GM21528 (cell line): ENCODE data around the gene PDCD1LG2.
"Not testable (repeated sequence)": the region's sequence is repeated elsewhere in the genome, so short reads cannot be mapped to it uniquely, and the experiment has no call there.

ENCODE experiments used
- ATAC-seq: cut with Tn5 transposase; IDR thresholded peaks from one replicate; pipeline ENCODE4 v1.9.1; 2021; ENCODE audit warnings: mild to moderate bottlenecking, moderate library complexity; ENCODE audit not compliant: unreplicated experiment, low FRiP score

PDCD1LG2 gene

GRCh38 chr9:5561828-5562488 is 51.6 kb downstream of the PDCD1LG2 start:
- ATAC-seq = no peak

- ATAC-seq = no peak
Measured at GRCh38 chr9:5562806-5563416, 52.6 kb downstream of the PDCD1LG2 start.

- no peak for ATAC-seq
Measured at GRCh38 chr9:5563417-5563815, 53.1 kb downstream of the PDCD1LG2 start.

GRCh38 chr9:5563886-5564285 is 53.6 kb downstream of the PDCD1LG2 start:
- ATAC-seq = no peak

GRCh38 chr9:5566054-5566618 is 55.8 kb downstream of the PDCD1LG2 start:
- ATAC-seq = peak; percentile 68

- no peak for ATAC-seq
Measured at GRCh38 chr9:5568868-5569267, 58.5 kb downstream of the PDCD1LG2 start.

- no peak for ATAC-seq
Measured at GRCh38 chr9:5569409-5569808, 59.1 kb downstream of the PDCD1LG2 start.

GRCh38 chr9:5569891-5570290 is 59.6 kb downstream of the PDCD1LG2 start:
- no peak for ATAC-seq

- no peak for ATAC-seq
Measured at GRCh38 chr9:5571629-5572232, 61.4 kb downstream of the PDCD1LG2 start.

GRCh38 chr9:5574097-5574496 is 63.8 kb downstream of the PDCD1LG2 start:
- no peak for ATAC-seq

GRCh38 chr9:5575000-5575399 is 64.7 kb downstream of the PDCD1LG2 start:
- ATAC-seq = no peak

- ATAC-seq = no peak
Measured at GRCh38 chr9:5577225-5577624, 66.9 kb downstream of the PDCD1LG2 start.

- ATAC-seq = no peak
Measured at GRCh38 chr9:5578018-5578697, 67.8 kb downstream of the PDCD1LG2 start.

- ATAC-seq = no peak
Measured at GRCh38 chr9:5578698-5579085, 68.4 kb downstream of the PDCD1LG2 start.

GRCh38 chr9:5579881-5580280 is 69.5 kb downstream of the PDCD1LG2 start:
- ATAC-seq = no peak

GRCh38 chr9:5580650-5581049 is 70.3 kb downstream of the PDCD1LG2 start:
- ATAC-seq = no peak

GRCh38 chr9:5581706-5582105 is 71.4 kb downstream of the PDCD1LG2 start:
- ATAC-seq = not testable (repeated sequence)

- peak; percentile 54 for ATAC-seq
Measured at GRCh38 chr9:5582835-5583195, 72.5 kb downstream of the PDCD1LG2 start.

GRCh38 chr9:5586391-5586802 is 76.1 kb downstream of the PDCD1LG2 start:
- peak; percentile 27 for ATAC-seq

GRCh38 chr9:5587024-5587423 is 76.7 kb downstream of the PDCD1LG2 start:
- no peak for ATAC-seq

- no peak for ATAC-seq
Measured at GRCh38 chr9:5592231-5592630, 81.9 kb downstream of the PDCD1LG2 start.
